G401 (cell line): Measurements from ENCODE around the gene MIER3. TPM values are rescaled to one million over a fixed set of nuclear protein-coding genes. Genes with fewer than 3 reads are reported as not detected.

Experiments
- DNase-seq: peaks from one replicate; pipeline ENCODE4 v3.0.0-alpha.2; 2015; ENCODE audit warnings: low spot score
- in situ Hi-C: cut with HindIII; loops from 2 replicates; pipeline ENCODE4 v1.10.0; 2016; ENCODE audit warnings: low sequenced_read_pairs, mixed read lengths
- total RNA-seq: library from RNA; depleted of rRNA; stranded (reverse); fragments of >200 nt; shearing (Covaris generic); gene quantifications from 2 replicates; pipeline ENCODE4 v1.2.3, GENCODE V29; 2014

Gene MIER3
- total RNA-seq, 1 experiment from 2014 or later, result 21.2 TPM

GRCh38 chr5:56962286-56962685 lies 10.4 kb upstream of the MIER3 start:
- in situ Hi-C loops, result no loop called here
- peak; percentile 37 for DNase-seq

- in situ Hi-C loops, result no loop called here
- peak; percentile 95 for DNase-seq
These were observed 9.8 kb upstream of the MIER3 start for GRCh38 chr5:56961746-56962145.

DNA sequence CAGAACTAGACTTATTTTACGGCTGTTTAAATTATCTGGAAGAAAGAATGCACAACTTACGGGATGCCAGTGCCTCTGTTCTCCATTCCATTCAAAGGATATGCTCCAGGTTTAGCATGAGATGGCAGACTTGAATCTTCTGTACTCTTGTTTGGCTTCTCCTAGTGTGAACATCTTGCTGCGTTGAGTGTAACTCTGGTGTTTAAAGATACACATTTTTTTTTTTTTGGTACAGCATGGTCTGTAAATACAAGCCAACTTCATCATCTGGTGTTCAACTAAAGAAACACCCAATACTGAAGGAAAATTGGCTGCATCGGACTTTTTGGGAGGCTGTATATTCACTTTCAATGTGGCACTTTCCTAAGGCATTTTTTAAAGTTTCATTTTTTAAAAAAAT lies 7.4 kb upstream of the MIER3 start:
- in situ Hi-C loops, result no loop called here
- no peak for DNase-seq

GRCh38 chr5:56958595-56958994 lies 6.7 kb upstream of the MIER3 start:
- no peak for DNase-seq
- in situ Hi-C loops, result no loop called here

DNA sequence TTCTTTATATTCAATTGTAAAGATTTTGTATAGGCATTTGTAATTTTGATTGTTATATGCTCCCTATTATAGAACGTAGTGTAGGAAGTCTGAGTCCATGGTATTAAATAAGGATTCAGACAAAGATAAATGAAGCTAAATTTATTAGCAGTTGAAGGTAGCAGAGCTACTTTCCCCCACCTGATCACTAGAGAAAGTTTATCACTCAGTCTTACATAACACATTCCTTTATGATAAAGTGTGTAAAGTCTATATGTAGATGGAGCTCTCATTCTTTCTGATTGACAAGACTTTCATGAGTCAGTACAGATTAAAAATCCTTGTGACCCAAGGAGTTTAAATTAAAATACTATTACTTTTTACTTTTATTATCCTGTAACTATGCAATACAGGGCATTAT lies 2.3 kb upstream of the MIER3 start:
- no peak for DNase-seq
- in situ Hi-C loops, result no loop called here

- DNase-seq, result peak; percentile 9
These were observed 587 bp downstream of the MIER3 start for GRCh38 chr5:56951126-56951945.

DNA sequence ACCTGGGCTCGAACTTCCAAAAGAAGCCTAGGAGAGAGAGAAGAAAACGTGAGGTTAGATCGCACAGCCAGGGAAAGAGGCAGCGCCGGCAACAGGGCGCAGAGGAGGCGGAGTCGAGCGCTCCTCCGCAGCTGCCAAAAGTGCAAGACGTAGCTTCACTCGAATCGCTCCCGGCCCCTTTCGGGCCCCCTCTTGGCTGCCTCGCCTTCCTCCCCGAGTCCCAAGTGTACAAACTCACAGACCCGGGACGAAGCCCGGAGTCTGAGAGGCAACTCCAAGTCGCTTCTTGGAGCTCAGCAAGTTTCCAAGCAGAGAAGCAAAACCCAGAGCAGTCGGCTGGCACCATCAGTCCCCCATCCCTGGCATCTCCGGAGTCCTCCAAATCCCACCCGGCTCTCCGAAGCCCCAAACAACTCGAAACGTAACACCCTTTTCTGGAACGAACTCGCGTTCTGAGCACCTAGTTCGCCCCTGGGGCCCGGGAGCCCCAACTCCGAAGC lies 1.2 kb downstream of the MIER3 start:
- peak; percentile 53 for DNase-seq
- in situ Hi-C loops, result no loop called here

More at GRCh38 chr5:56951126-56951945, 587 bp downstream of the MIER3 start:
- in situ Hi-C loops, result no loop called here

DNA sequence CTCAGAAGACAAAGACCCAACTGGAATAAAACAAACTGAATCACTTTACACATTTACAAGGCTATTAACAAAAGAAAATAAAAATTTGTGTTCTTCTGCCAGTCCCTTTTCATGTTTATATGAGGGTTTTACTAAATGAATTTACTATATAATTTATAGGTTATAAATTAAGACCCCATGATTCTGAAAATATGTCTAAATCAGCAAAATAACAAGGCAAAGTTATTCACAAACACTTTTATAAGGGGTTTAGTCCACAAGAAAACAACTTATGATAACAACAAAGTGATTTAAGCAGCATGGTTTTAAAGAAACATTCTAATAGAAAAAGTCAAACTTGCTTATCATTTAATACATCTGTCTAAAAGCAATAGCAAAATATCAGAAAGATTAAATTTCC lies 4.9 kb downstream of the MIER3 start:
- in situ Hi-C loops, result no loop called here

DNA sequence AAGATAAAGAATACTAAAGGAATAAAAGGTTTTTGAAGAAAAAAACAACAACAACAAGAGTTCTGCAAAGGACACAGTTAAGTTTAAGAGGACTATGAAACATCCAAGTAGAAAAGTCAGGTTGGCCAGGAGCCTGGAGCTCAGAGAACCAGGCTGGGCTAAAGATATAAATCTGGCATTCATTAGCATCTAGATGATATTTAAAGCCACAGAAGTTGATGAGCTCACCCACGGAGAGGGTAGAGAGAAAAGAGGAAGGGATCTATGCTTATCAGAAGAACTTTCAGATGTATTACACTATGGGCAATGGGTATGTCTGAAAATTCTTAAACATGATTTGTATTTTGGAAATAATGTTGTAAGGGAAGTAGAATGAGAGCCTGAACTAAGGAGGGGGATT lies 9.9 kb downstream of the MIER3 start:
- in situ Hi-C loops, result no loop called here
- no peak for DNase-seq

More for the DNA sequence above, 4.9 kb downstream of the MIER3 start:
- no peak for DNase-seq

GRCh38 chr5:56938858-56939257 lies 13.1 kb downstream of the MIER3 start:
- in situ Hi-C loops, result loop anchor here (10.0 kb wide), 1 partner anchor 196 kb away; no protein-coding TSS in a partner anchor
- no peak for DNase-seq

GRCh38 chr5:56934325-56934724 lies 17.6 kb downstream of the MIER3 start:
- DNase-seq, result no peak
- in situ Hi-C loops, result loop anchor here (10.0 kb wide), 1 partner anchor 200 kb away; no protein-coding TSS in a partner anchor

DNA sequence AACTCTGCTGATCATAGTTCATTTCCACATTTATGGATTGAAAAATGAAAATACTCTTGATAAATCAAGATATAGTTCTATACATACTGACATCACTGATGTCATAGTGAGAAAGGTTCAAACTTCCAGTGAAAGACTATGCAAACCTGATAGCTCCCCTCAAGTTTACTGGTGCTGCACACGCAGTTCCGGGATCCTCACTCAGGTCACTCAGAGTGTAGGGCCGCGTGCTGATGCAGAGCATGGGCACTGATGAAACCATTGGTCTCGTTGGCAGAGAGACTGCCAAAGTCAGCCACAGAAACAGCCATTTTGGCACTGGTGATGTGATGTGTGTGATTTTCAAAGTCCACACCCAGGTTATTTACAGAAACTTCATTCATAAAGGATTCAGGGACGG lies 29.0 kb downstream of the MIER3 start:
- in situ Hi-C loops, result loop anchor here (25.0 kb wide), 1 partner anchor 339 kb away; no protein-coding TSS in a partner anchor

DNA sequence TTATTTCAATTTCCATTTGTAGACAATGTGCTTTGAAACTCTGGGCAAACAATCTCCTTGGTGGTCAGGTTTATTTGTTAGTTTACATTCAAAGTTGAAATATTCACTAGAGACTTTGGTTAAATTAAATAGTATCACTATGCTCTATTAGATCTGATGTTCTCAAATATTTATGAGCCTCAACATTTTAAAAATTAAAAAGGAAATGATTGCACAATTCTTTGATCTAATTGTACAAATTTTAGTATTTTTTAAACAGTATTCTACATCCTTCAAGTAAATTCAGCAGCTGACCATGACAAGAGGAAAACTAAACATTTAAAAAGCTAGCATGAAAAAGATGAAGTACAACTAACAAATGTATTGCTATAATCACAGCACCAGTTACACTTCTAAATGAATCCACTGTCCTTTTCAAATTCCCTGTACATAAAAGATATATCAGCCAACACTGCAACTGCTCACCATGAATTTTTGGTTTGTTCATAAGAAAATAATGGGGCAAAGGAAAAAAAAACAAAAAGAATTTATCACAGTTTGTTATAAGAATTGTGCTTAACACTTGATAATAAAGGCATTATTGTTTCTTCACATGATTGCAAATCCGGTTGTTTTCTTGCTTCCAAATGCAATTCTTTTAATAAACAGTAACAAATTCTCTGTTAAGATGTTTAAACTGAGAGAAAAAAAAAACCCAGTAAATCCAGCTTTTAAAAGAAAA lies 31.8 kb downstream of the MIER3 start:
- in situ Hi-C loops, result loop anchor here (25.0 kb wide), 1 partner anchor 342 kb away; no protein-coding TSS in a partner anchor

More for the DNA sequence above, 29.0 kb downstream of the MIER3 start:
- no peak for DNase-seq

DNA sequence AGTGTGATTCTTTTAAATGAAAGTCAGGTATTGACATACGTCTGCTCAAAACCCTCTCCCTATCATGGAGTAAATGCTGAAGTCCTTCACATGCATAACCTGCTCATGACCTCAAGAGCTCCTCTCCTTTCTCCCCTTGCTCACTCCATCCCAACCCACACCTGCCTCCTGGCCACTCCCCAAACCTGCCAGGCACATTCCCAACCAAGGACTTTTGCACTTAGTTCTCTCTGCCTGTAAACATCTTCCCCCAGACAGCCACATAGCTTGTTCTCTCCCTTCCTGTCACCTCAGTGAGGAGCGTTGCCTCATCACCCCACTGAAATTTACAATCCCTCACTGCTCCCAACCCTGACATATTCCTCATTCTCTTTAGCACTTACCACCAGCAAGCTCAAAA lies 33.9 kb downstream of the MIER3 start:
- DNase-seq, result no peak
- in situ Hi-C loops, result loop anchor here (25.0 kb wide), 1 partner anchor 344 kb away; no protein-coding TSS in a partner anchor

More for the DNA sequence above, 31.8 kb downstream of the MIER3 start:
- no peak for DNase-seq

DNA sequence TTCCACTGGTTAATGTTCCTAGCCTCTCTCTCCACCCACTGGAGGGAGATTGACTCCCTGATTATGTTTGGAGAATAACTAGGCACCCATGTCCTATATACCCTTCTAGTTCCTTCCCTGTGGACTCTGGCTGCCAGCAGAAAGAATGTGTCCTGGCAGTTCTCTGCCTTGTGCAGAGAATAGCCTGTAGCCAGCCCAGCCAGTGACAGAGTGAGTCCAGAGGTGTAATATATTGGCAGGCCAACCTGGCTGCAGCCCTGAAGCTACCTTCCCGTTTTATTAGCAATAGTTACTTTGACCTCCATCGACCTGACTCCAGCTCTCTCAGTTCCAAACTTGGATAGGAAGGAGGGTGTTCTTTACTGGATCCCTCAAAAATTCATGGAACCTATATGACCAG lies 34.4 kb downstream of the MIER3 start:
- in situ Hi-C loops, result loop anchor here (25.0 kb wide), 1 partner anchor 345 kb away; no protein-coding TSS in a partner anchor

DNA sequence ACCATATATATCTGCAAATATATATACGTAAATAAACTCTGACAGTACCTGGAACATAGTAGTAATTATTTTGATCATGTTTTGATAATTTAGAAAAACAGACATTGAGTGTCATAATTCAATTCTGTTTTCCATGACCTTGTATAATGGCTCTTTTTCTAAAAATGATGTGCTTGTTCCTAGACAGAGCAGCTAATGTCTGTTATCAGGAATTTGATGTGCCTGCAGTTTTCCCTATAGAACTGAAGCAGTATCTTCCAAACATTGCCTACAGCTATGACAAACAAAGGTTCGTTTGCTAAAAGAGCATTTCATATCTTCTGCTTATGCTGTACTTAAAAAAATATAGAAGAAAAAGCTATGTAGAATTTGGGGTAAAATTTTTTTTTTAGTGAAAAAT lies 37.2 kb downstream of the MIER3 start:
- in situ Hi-C loops, result loop anchor here (25.0 kb wide), 1 partner anchor 348 kb away; no protein-coding TSS in a partner anchor
- DNase-seq, result no peak

More for the DNA sequence above, 34.4 kb downstream of the MIER3 start:
- DNase-seq, result no peak

- in situ Hi-C loops, result loop anchor here (25.0 kb wide), 1 partner anchor 349 kb away; no protein-coding TSS in a partner anchor
- DNase-seq, result no peak
These were observed 38.2 kb downstream of the MIER3 start for GRCh38 chr5:56913766-56914165.

- in situ Hi-C loops, result loop anchor here (25.0 kb wide), 1 partner anchor 352 kb away; no protein-coding TSS in a partner anchor
- no peak for DNase-seq
These were observed 41.5 kb downstream of the MIER3 start for GRCh38 chr5:56910210-56910965.
